Measurements from ENCODE around the gene TSHR. TPM values are rescaled to one million over a fixed set of nuclear protein-coding genes. Genes with fewer than 3 reads are reported as not detected.
A peak's percentile ranks its signal among the peaks of the same experiment; 100 is the strongest.

Gene TSHR
- total RNA-seq, 4 donors from 2014 or later = not detected

GRCh38 chr14:81161088-81161487 lies 205.7 kb downstream of the TSHR start:
- Histone ChIP-seq H3K27me3 (no peaks in the 10 kb centered on the region), H3K36me3 (no peaks in the 10 kb centered on the region), H3K27ac (no peak overlapping the region), H3K4me3 (no peak overlapping the region), H3K4me1 (no peaks in the 10 kb centered on the region), H3K9me3 (no peaks in the 10 kb centered on the region)
- DNase-seq = no peak
- TF ChIP-seq POLR2A (IDR thresholded peaks at IDR 0.05) = no peak
- TF ChIP-seq CTCF (IDR thresholded peaks at IDR 0.05) = no peak

DNA sequence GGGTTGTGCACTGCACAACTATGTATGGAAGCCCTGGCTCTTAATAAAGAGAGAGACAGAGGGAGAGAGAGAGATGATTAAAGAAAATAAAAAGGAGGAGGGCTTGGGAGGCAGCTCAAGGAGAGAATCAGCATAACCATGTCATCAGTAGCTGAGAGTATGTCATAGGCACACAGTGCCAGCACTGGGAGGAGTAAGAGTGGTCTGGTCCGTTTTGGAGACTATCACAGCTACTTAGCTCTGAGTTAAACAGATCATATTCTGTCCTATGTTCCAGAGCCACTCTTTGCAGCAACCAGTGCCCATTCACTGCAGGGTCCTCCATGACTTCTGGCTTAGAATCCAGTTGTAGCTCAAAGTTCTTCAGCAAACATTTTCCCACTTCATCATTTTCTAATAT lies 206.3 kb downstream of the TSHR start:
- no peak for TF ChIP-seq CTCF (IDR thresholded peaks at IDR 0.05)
- TF ChIP-seq POLR2A (IDR thresholded peaks at IDR 0.05) = no peak
- no peak for DNase-seq
- Histone ChIP-seq H3K9me3 (no peaks in the 10 kb centered on the region), H3K36me3 (no peaks in the 10 kb centered on the region), H3K27me3 (no peaks in the 10 kb centered on the region), H3K4me1 (no peaks in the 10 kb centered on the region), H3K27ac (no peak overlapping the region), H3K4me3 (no peak overlapping the region)

- Histone ChIP-seq H3K27ac (no peak overlapping the region), H3K4me3 (no peak overlapping the region), H3K4me1 (no peaks in the 10 kb centered on the region), H3K9me3 (no peaks in the 10 kb centered on the region), H3K36me3 (no peaks in the 10 kb centered on the region), H3K27me3 (no peaks in the 10 kb centered on the region)
- no peak for DNase-seq
- TF ChIP-seq CTCF (IDR thresholded peaks at IDR 0.05) (no peak), POLR2A (IDR thresholded peaks at IDR 0.05) (no peak)
Measured at GRCh38 chr14:81162941-81163340, 207.5 kb downstream of the TSHR start.

DNA sequence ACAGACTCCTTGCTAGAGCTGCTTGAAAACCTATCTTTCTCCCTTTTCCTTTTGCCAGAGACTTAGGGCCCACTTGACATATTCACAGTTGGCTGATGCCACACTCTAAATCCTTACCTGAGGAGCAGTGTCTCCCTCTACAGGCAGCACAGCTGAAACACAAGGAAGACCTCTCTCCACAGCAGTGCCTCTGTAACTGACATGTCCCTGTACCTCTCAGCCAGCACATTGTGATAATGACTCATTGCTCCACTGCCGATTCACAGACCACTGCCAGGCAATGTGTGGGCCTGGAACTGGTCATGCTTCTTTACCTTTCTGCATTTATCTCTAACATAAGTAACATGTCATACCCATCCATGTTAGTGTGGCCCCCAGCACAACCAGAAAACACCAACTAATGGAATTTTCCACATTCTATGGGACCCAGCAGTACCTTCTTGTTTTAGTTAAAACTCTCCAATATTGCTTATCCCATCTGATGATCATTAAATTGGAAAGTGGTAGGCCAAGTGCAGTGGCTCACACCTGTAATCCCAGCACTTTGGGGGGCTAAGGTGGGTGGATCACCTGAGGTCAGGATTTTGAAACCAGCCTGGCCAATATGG lies 208.8 kb downstream of the TSHR start:
- TF ChIP-seq POLR2A (IDR thresholded peaks at IDR 0.05) = no peak
- TF ChIP-seq CTCF (IDR thresholded peaks at IDR 0.05) = peak in 4 of 6 experiments; percentile 39 to 49 (median 48)
- Histone ChIP-seq H3K27ac (no peak overlapping the region), H3K4me1 (no peaks in the 10 kb centered on the region), H3K36me3 (no peaks in the 10 kb centered on the region), H3K9me3 (no peaks in the 10 kb centered on the region), H3K27me3 (no peaks in the 10 kb centered on the region), H3K4me3 (no peak overlapping the region)
- peak in 2 of 3 donors; percentile 31 to 70 for DNase-seq

DNA sequence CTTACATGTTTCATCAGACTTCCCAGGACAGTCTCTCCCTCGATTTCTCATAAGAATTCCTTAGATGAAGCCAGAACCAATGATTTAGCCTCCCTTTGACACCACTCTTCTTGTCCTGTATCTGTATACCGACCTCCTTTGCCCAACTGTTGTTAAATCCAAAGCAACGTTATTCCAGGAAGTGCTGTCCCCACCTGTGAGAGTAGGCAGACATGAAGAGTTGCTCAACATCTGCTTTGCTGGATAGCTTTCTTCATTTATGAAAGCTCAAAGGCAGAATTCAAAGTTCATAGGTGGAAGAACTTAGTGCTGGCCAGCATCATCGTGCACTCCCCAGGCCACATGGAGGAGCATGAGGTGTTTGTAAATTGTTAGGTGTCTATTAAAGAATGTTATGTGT lies 209.8 kb downstream of the TSHR start:
- no peak overlapping the region for H3K4me3 ChIP-seq
- no peaks in the 10 kb centered on the region for H3K4me1 ChIP-seq
- no peaks in the 10 kb centered on the region for H3K27me3 ChIP-seq
- TF ChIP-seq POLR2A (IDR thresholded peaks at IDR 0.05) (no peak), CTCF (IDR thresholded peaks at IDR 0.05) (no peak)
- no peaks in the 10 kb centered on the region for H3K36me3 ChIP-seq
- DNase-seq = no peak
- H3K27ac ChIP-seq = no peak overlapping the region
- H3K9me3 ChIP-seq = no peaks in the 10 kb centered on the region

- Histone ChIP-seq H3K27ac (no peak overlapping the region), H3K36me3 (no peaks in the 10 kb centered on the region), H3K4me3 (no peak overlapping the region), H3K9me3 (no peaks in the 10 kb centered on the region), H3K4me1 (peaks cover 0 to 3% (median 0%) of the 10 kb centered on the region in 4 donors), H3K27me3 (no peaks in the 10 kb centered on the region)
- DNase-seq = no peak
- TF ChIP-seq CTCF (IDR thresholded peaks at IDR 0.05) = no peak
- TF ChIP-seq POLR2A (IDR thresholded peaks at IDR 0.05) = no peak
Measured at GRCh38 chr14:81166121-81166520, 210.7 kb downstream of the TSHR start.

Measured in Peyer's patch (tissue), 4 donors.